NCI-H2227 treated with DMSO at 0.1 percent for 48 hours (cell line): Measurements from ENCODE around the gene ZNF618.

Experiments used
- DNase-seq: peaks from one replicate; lab custom pipeline; 2025; lab: John Stamatoyannopoulos, UW

Gene ZNF618, protein sequence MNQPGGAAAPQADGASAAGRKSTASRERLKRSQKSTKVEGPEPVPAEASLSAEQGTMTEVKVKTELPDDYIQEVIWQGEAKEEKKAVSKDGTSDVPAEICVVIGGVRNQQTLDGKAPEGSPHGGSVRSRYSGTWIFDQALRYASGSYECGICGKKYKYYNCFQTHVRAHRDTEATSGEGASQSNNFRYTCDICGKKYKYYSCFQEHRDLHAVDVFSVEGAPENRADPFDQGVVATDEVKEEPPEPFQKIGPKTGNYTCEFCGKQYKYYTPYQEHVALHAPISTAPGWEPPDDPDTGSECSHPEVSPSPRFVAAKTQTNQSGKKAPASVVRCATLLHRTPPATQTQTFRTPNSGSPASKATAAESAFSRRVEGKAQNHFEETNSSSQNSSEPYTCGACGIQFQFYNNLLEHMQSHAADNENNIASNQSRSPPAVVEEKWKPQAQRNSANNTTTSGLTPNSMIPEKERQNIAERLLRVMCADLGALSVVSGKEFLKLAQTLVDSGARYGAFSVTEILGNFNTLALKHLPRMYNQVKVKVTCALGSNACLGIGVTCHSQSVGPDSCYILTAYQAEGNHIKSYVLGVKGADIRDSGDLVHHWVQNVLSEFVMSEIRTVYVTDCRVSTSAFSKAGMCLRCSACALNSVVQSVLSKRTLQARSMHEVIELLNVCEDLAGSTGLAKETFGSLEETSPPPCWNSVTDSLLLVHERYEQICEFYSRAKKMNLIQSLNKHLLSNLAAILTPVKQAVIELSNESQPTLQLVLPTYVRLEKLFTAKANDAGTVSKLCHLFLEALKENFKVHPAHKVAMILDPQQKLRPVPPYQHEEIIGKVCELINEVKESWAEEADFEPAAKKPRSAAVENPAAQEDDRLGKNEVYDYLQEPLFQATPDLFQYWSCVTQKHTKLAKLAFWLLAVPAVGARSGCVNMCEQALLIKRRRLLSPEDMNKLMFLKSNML

GRCh38 chr9:113876151-113876992 lies at the start of gene ZNF618:
Gene ZNF618, plus strand, starts transcription at chr9:113876309. Its CDS starts 72 bp downstream, at chr9:113876381.
- no peak for DNase-seq

GRCh38 chr9:113828221-113828620 lies 47.9 kb upstream of the ZNF618 start:
- DNase-seq, result no peak

- no peak for DNase-seq
Observed at GRCh38 chr9:113837334-113837733, 38.8 kb upstream of the ZNF618 start.

GRCh38 chr9:113842086-113842485 lies 34.0 kb upstream of the ZNF618 start:
- no peak for DNase-seq

- no peak for DNase-seq
Observed at GRCh38 chr9:113844466-113844865, 31.6 kb upstream of the ZNF618 start.

DNA sequence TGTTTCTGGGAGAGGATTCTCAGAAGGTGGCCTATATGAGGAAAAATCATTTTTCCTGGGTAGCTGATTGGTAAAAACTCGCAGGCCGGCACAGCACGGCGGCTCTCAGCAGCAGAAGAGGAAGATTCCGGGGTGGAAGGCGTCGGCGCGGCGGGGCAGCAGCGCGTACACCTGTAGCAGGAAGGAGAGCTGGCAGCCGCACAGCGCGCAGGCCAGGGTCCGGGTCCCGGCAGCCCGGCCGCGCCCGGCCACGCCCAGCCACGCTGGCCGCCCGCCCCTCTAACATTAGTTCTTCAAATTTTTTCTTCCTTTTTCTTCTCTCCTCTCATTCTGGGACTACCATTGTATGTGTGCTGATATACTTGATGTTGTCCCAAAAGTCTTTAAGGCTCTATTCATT lies 24.8 kb upstream of the ZNF618 start:
- DNase-seq, result no peak

DNA sequence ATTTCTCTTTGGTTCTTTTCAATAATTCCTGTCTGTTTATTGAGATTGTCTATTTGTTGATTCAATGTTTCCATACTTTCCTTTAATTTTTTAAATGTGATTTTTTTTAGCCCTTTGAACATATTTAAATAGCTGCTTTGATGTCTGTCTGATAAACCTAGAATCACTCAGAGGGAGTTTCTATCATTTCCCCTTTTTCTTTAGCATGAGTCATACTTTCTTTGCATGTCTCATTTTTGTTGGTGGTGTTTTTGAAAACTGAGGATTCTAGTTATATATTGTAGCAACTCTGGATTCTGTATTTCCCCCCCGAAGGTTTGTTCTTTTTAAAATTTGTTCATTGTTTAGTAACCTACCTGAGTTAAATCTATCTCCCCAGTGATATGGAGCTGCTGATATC lies 24.2 kb upstream of the ZNF618 start:
- no peak for DNase-seq

- no peak for DNase-seq
Observed at GRCh38 chr9:113853333-113853732, 22.8 kb upstream of the ZNF618 start.

GRCh38 chr9:113854310-113854709 lies 21.8 kb upstream of the ZNF618 start:
- DNase-seq, result no peak

GRCh38 chr9:113857875-113858274 lies 18.2 kb upstream of the ZNF618 start:
- no peak for DNase-seq

GRCh38 chr9:113858282-113858681 lies 17.8 kb upstream of the ZNF618 start:
- no peak for DNase-seq

DNA sequence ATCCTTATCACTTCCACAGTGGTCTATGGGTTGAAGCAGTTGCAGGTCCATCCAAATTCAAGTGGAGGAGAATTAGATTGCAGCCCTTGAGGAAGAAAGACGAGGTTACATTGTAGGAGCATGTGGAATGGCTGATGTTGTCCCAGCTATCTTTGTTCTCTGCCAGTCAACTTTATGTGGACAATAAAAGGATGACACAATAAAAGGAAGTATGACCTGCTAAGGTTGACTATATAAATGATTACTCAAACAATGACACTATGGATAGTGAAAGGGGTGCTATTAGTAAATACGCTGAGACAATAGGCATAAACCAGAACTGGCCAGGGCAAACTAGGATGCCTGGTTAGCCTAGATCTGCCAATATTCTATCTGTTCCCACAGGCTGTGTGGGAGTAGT lies 12.8 kb upstream of the ZNF618 start:
- DNase-seq, result no peak

DNA sequence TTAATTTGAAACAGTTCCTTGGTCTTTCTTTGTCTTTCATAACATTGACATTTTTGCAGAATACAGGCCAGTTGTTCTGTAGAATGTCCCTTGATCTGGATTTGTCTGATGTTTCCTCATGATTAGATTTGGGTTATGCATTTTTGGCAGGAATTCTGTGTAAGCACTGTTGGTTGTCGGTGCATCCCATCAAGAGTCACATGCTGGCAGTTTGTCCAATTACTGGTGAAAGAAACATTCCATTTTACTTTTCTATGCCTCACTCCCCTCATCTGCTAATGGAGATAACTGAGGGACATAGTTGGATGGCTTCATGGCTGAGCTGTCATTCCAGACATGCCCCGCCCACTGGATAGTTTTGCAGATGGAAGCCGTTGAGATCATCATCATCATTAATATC lies 7.6 kb upstream of the ZNF618 start:
- no peak for DNase-seq

DNA sequence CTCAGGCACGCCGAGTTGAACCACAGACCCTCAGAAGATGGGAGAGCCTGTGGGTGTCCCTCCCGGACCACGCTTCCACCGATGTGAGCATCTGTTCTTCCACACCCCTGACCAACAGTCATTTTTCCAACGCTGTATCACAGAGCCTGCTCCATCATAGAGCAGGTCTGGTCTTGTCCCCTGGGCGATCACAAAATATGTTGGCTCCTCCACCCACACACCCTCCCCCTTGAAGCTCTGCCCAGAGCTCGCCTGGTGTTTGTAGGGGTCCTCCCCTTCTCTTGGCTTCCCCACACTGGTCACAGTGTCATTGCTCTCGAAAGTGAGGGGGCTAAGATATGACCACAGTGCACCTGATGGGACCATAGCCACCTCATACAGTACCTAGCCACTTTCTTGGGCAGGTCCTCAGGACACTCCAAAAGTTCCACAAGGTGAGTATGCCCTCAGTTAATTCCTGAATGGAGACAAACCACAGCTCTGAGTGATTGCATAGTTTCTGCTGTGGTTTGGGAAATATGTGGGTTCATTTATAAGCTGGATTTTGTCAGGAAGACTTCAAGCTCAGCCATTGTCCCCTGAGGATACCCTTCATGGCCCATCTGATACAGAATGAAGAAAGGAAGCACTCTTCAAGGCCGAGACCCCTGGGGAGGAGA lies 3.5 kb upstream of the ZNF618 start:
- DNase-seq, result no peak

DNA sequence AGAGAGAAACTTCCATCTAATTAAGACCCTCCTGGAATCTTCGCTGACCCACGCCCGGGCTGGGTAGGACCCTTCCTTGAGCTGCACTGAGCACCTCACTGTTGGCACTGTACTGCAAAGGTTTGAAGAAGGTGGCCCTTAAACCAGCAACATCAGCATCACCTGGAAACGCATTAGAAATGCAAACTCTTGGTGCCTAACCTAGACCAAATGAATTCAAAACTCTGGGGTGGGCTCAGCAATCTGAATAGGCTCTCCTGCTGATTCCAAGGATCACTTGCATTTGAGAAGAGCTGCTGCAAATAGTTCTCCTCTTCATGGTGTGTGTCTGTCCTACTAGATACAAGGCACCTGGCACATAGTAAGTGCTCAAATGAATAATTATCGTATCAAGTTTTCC lies 2.7 kb upstream of the ZNF618 start:
- no peak for DNase-seq

DNA sequence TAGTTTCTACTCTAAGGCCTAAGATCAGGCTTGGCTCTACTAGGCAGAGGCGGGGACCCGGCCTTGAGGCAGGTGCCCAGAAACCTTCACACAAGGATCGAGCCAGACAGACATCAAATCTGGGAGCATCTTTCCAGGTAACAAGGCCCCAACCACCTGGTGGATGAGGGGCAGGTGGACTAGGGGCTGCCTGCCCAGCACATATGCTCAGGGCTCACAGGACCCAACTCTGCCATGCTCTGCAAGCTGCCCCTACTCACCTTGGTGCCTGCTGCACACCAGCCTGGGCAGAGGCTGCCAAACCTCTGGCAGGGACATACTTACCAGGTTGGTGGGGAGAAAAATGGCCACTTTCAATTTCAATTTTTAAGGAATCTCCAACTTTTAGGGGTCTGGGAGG lies 2.2 kb upstream of the ZNF618 start:
- DNase-seq, result no peak

GRCh38 chr9:113875459-113876150 lies 504 bp upstream of the ZNF618 start:
- no peak for DNase-seq

GRCh38 chr9:113876993-113877368 lies 872 bp downstream of the ZNF618 start:
- no peak for DNase-seq

GRCh38 chr9:113879318-113879717 lies 3.2 kb downstream of the ZNF618 start:
- no peak for DNase-seq

DNA sequence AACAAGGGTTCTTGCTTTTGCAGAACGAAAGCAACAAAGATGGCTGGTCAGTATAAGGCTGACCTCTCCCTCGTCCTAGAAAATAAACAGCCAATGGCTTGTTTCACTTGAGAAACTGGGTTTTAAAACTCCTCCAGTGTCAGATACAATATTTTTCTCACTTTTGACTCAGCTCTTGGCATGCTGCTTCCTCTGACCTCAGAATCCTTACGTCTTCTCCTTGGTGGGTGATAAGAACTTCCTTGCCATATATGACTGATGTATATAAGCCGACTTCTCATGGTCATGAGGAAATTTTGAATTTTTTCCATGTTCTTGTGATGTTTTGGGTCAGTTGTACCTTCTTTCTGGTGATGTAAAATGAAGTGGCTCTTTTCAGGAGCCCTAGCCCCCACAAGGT lies 3.8 kb downstream of the ZNF618 start:
- no peak for DNase-seq

- no peak for DNase-seq
Observed at GRCh38 chr9:113882181-113882580, 6.1 kb downstream of the ZNF618 start.
